HG02981 (cell line): ENCODE results near the gene ZNF22.
"Not testable (repeated sequence)": the region's sequence is repeated elsewhere in the genome, so short reads cannot be mapped to it uniquely, and the experiment has no call there.

ENCODE experiments used
- ATAC-seq: cut with Tn5 transposase; IDR thresholded peaks from one replicate; pipeline ENCODE4 v1.9.1; 2021; ENCODE audit warnings: mild to moderate bottlenecking, moderate library complexity; ENCODE audit not compliant: unreplicated experiment

ZNF22 gene

GRCh38 chr10:45006276-45007030, 5.7 kb downstream of the ZNF22 start:
- ATAC-seq, result no peak

DNA sequence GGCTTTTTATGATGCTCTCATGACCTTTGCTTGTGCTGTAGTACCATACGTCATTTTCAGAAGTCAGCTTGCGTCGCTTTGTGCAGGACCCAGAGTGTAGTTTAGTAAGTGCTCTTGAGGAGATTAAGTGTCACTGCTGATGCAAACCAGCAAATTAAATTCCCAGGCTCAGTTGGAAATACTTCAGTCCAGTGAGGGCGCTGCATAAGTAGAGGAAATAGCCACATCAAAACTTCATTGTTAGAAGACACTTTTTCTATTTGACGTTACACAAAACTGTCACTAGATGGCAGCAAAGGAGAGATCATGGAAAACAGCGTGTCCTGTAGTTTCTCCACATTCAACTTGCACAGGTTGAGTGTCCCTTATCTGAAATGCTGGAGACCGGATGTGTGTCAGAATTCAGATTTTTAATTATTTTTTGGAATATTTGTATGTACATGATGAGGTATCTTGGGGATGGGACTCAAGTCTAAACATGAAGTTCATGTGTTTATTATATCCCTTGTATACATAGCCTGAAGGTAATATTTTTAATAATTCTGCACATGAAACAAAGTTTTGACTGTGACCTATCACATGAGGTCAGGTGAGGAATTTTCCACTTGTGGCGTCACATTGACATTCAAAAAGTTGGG, 7.9 kb downstream of the ZNF22 start:
- peak; percentile 86 for ATAC-seq

DNA sequence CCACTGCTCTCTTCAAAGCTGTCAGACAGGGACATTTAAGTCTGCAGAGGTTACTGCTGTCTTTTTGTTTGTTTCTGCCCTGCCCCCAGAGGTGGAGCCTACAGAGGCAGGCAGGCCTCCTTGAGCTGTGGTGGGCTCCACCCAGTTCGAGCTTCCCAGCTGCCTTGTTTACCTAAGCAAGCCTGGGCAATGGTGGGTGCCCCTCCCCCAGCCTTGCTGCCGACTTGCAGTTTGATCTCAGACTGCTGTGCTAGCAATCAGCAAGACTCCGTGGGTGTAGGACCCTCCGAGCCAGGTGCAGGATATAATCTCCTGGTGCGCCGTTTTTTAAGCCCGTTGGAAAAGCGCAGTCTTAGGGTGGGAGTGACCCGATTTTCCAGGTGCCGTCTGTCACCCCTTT, 13.8 kb downstream of the ZNF22 start:
- not testable (repeated sequence) for ATAC-seq

DNA sequence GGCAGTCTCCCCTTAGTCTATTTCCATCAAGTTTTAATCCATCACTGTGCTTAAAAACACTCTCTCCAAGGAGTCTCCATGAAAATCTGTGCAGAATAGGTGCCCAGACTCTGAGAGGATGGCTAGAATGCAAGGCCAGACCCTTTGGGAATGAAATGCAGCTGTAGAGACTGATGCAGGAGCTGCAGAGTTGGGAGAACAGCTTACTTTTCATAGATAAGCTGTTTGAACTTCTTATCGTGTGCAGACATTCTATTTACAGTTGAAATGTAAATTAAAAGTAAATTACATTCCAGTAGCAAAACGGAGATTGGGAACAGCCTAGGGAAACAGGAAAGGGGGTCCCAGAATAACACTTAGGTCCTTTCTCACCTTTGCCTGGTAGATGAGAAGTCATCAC, 14.9 kb downstream of the ZNF22 start:
- ATAC-seq, result no peak

DNA sequence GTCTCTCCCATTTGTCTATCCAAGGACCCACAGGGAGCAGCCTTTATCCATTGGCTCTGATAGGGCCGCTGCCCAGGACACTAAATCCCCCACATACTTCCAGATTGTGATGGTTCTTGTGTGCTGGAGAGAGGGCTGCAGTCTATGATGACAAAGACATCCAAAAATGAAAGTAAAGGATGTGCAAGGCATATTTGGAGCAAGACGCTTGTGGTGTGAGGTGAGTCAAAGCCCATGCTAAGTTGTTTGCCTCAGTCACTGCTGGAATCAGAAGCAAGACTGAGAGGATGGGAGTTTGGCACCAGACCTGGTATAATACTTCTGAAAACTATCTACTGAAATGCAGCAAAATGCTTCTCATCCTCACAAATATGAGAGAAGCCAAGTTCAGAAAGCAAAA, 22.7 kb downstream of the ZNF22 start:
- ATAC-seq, result no peak

DNA sequence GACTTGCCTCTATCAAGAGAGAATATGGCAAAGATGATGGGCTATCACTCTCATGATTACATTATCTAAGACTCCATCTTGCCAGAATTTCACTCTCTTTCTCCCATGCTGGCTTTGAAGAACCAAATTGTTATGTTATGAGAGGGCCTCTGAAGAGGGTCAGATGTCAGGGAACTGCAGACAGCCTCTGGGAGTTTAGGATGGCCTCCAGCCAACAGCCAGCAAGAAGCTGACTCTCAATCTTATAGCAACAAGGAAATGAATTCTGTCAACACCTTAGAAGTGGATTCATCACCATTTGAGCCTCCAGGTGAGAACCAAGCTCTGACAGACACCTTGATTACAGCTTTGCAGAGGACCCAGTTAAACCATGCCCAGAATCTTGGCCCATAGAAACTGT, 33.6 kb downstream of the ZNF22 start:
- no peak for ATAC-seq

DNA sequence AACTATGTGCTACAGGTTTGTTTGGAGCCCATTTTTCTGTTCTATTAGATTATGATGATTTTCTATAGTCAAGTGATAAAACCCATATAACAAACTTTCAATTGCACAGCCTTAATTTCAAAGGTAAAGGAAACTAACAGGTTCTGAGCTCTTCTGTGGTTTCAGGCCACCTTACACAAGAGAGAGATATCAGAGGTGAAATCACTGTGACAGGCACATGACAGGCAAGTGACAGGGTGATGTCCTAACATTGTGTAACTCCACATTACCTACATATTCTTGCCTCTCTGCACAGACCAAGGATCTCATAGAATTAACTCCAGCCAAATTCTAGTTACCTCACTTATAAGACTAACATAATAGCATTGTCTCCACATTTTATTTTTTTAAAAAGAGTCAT, 35.0 kb downstream of the ZNF22 start:
- no peak for ATAC-seq

DNA sequence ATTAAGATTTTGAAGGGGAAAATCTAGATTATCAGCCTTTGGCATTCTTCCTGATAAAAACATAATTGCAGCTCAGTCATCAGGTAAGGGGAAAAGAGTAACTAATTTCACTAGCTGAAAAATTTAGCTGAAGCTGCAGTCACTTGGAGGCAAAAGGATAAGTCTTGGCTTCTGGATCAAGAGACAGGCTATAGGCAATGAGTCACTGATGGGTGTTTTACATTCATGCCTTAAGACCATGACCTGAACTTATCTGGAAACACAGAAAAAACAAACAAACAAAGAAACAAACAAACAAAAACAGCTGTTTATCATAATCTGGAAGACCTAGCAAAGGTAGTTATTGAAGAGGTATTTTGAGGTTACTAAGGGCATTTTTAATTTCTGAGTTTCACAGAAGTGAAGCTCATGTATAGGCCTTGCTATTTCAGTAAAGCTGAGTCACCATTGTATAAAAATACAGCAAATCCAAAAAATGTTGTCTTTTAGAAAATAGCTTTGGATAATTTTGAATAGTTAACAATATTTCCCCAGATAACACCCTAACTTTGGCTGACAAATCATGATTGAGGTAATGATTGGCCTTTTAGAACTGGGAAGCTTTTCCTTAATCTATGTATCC, 40.3 kb downstream of the ZNF22 start:
- no peak for ATAC-seq

DNA sequence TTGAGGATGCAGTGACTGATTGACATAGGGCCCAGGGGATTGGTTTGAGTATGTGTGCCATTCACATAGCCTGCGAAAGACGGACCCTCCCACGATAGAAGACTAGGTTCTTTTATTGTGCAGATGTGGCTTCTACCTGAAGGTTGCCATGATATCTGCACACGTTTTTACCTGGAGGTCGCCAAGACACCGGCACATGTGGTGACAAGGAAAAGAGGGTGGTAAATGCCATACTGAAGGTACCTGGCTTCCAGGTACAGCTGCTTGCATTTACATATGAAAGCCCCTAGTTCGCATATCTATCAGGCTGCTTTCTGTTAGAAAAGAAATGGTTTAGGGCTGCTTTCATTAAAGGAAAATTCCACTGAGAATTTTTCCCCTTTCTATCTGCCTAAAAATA, 43.6 kb downstream of the ZNF22 start:
- no peak for ATAC-seq

DNA sequence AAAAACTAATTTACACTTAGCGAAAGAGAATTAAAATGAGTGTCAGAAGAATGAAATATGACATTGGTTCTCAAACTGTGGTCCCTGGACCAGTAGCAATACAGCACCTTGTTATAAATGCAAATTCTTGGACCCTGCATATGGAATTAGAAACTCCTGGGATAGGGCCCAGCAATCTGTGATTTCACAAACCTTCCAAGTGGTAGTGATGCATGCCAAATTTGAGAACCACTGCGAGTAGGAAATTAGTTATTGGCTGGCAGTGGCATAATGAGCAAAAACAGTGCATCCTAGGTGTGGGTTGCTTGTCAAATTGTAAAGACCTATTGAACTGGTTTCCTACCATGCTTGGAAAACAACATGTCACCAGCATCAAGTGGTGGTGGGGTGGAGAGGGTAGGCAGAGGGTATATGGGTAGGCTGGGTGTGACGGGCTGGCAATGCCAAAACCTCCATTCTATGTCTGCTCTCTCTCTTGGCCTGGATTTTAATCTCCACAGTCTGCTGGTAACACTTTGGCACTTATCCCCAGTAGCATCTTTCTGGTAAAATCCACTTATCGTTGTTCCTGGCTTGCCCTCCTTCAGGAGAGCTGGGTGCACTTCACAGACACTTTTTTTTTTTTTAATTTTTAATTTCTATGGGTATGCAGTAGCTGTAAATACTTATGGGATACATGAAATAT, 50.0 kb downstream of the ZNF22 start:
- no peak for ATAC-seq

GRCh38 chr10:45052700-45053099, 52.0 kb downstream of the ZNF22 start:
- ATAC-seq, result no peak

- no peak for ATAC-seq
Observed at GRCh38 chr10:45053569-45054100, 52.9 kb downstream of the ZNF22 start.
